GM12878 (cell line): Measurements from ENCODE around the gene SNRPA. TPM values are rescaled to one million over a fixed set of nuclear protein-coding genes. Genes with fewer than 3 reads are reported as not detected.

Experiments used
- ATAC-seq: fragments of 200-7000 bp; cut with Tn5 transposase; 3 replicates; pipeline ENCODE4 v1.9.1; 2020; ENCODE audit warnings: mild to moderate bottlenecking, moderate library complexity
- BruUV-seq: library from RNA; stranded (reverse); fragments of 400-500 nt; replicated peaks from 2 replicates; lab custom pipeline; 2021; lab: Mats Ljungman, UMichigan
- CTCF ChIA-PET: fragments of 300-600 bp; sonication (Branson Sonifier 250); formaldehyde crosslinking; extraction: SDS; loops from one replicate; lab custom pipeline; 2021; ENCODE audit warnings: inconsistent platforms; lab: Yijun Ruan, JAX
- POLR2A ChIA-PET: fragments of 350-600 bp; formaldehyde crosslinking; extraction: SDS; loops from one replicate; lab custom pipeline; 2021; ENCODE audit warnings: inconsistent platforms; lab: Charles Lee
- RAD21 ChIA-PET: fragments of 300-600 bp; sonication (Branson Sonifier 250); formaldehyde crosslinking; loops from one replicate; lab custom pipeline; 2023; ENCODE audit warnings: antibody characterized with exemption; ENCODE audit not compliant: unreplicated experiment; lab: Charles Lee
- SMC1A ChIA-PET: fragments of 300-600 bp; sonication (Branson Sonifier 250); formaldehyde crosslinking; loops from one replicate; lab custom pipeline; 2023; ENCODE audit not compliant: unreplicated experiment, uncharacterized antibody; lab: Charles Lee
- DNase-seq: peaks from one replicate; pipeline ENCODE4 v3.0.0-alpha.2; 2011; ENCODE audit warnings: low read depth, low spot score
- FAIRE-seq: peaks from 3 replicates; lab custom pipeline; 2011; peaks lifted over from hg19 to GRCh38; lab: Jason Lieb, UNC
- H2AFZ ChIP-seq: 2 replicates; pipeline ENCODE4 v1.6.0; 2011; ENCODE audit warnings: low read depth, low read length, control low read depth; ENCODE audit not compliant: control insufficient read depth
- H3K27ac ChIP-seq: 2 replicates; pipeline ENCODE4 v1.5.1; 2011; ENCODE audit warnings: control low read depth; ENCODE audit not compliant: control insufficient read depth, insufficient read depth
- H3K27me3 ChIP-seq, 2 experiments: replicated peaks in 1 of 2; 2 replicates each; pipeline versions ENCODE4 v1.6.0 to v1.6.1; 2011; ENCODE audit warnings: low read length in 1 of 2; ENCODE audit not compliant: control insufficient read depth in 2 of 2, insufficient read depth in 2 of 2
- H3K36me3 ChIP-seq, 2 experiments: 2 replicates each; pipeline ENCODE4 v1.5.1; 2011; ENCODE audit warnings: low read length in 1 of 2; ENCODE audit not compliant: control insufficient read depth in 2 of 2, insufficient read depth in 2 of 2
- H3K4me1 ChIP-seq: 2 replicates; pipeline ENCODE4 v1.6.1; 2011; ENCODE audit warnings: mild to moderate bottlenecking, low read length, moderate library complexity, mixed read lengths; ENCODE audit not compliant: control insufficient read depth, insufficient read depth
- H3K4me2 ChIP-seq: 2 replicates; pipeline ENCODE4 v1.6.0; 2011; ENCODE audit warnings: control low read depth; ENCODE audit not compliant: control insufficient read depth, insufficient read depth
- H3K4me3 ChIP-seq: fragments of 200-600 bp; sonication (generic); 2 replicates; pipeline ENCODE4 v1.5.1; 2016
- H3K79me2 ChIP-seq: 2 replicates; pipeline ENCODE4 v1.6.0; 2011; ENCODE audit warnings: low read length; ENCODE audit not compliant: control insufficient read depth, insufficient read depth
- H3K9ac ChIP-seq: 2 replicates; pipeline ENCODE4 v1.8.0; 2011; ENCODE audit warnings: low read length, control low read depth, mixed read lengths; ENCODE audit not compliant: control insufficient read depth, insufficient read depth
- H3K9me3 ChIP-seq: replicated peaks from 3 replicates; pipeline ENCODE4 v1.5.1; 2011; ENCODE audit warnings: mild to moderate bottlenecking, low read length; ENCODE audit not compliant: control insufficient read depth, insufficient read depth
- H4K20me1 ChIP-seq: 2 replicates; pipeline ENCODE4 v1.6.0; 2011; ENCODE audit not compliant: control insufficient read depth, insufficient read depth
- CBX5 ChIP-seq: sonication (generic); IDR thresholded peaks from 2 replicates; pipeline ENCODE4 v1.6.1; 2016; ENCODE audit warnings: low read depth, moderate library complexity, mild to moderate bottlenecking, inconsistent platforms
- CHD4 ChIP-seq: fragments of 200-600 bp; sonication (generic); IDR thresholded peaks from 2 replicates; pipeline ENCODE4 v1.6.1; 2016; ENCODE audit warnings: mild to moderate bottlenecking
- IKZF1 ChIP-seq: fragments of 450-650 bp; conservative IDR thresholded peaks from 2 replicates; pipeline ENCODE4 v1.6.1; 2017; ENCODE audit warnings: antibody characterized with exemption, mild to moderate bottlenecking
- IRF5 ChIP-seq: fragments of 450-650 bp; IDR thresholded peaks from 2 replicates; pipeline ENCODE4 v1.6.1; 2017; ENCODE audit warnings: borderline replicate concordance
- JUNB ChIP-seq: IDR thresholded peaks from 2 replicates; pipeline ENCODE4 v1.6.1; 2016; ENCODE audit warnings: antibody characterized with exemption, mild to moderate bottlenecking
- RELB ChIP-seq: fragments of 450-650 bp; IDR thresholded peaks from 2 replicates; pipeline ENCODE4 v1.6.1; 2017; ENCODE audit warnings: low read depth, mild to moderate bottlenecking, moderate library complexity
- SMAD5 ChIP-seq: IDR thresholded peaks from 2 replicates; pipeline ENCODE4 v1.6.1; 2016; ENCODE audit warnings: antibody characterized with exemption, low read depth
- TAF1 ChIP-seq: IDR thresholded peaks from 2 replicates; pipeline ENCODE4 v1.6.1; 2011; ENCODE audit warnings: mild to moderate bottlenecking, low read depth, low read length, borderline replicate concordance
- TCF12 ChIP-seq: IDR thresholded peaks from 2 replicates; pipeline ENCODE4 v1.6.1; 2011; ENCODE audit warnings: low read depth, mild to moderate bottlenecking, low read length
- WGBS: methylation state at CpG from one replicate; pipeline ENCODE4 v1.1.6; 2016; ENCODE audit warnings: low lambda C conversion rate; ENCODE audit not compliant: insufficient replicate concordance, insufficient coverage; ENCODE audit errors: missing lambda C conversion rate; 5-methylcytosine and 5-hydroxymethylcytosine counted together
- in situ Hi-C: fragments of 300-500 bp; cut with MboI; formaldehyde crosslinking; loops from 9 replicates; pipeline ENCODE4 v1.14.3; 2018; ENCODE audit warnings: mixed read lengths
- intact Hi-C: fragments of 100-400 bp; cut with micrococcal nuclease; formaldehyde crosslinking; loops from one replicate; pipeline ENCODE4 v1.14.2; 2022; ENCODE audit not compliant: unreplicated experiment
- polyA plus RNA-seq, 11 experiments: library from polyadenylated mRNA; depleted of rRNA in 4 of 11; unstranded in 6 of 11; stranded (reverse) in 5 of 11; fragments of >200 nt; fragmentation: Nextera tagmentation in 4 of 11; fragmentation: Illumina TruSeq in 1 of 11; extraction: Ambion mirVana in 4 of 11; extraction: Trizol in 1 of 11; gene quantifications; 1 replicate in 1 of 11; 2 replicates in 10 of 11; pipeline versions ENCODE4 v1.2.1 to v1.2.3, GENCODE V29; 2011 to 2016; ENCODE audit warnings: inconsistent platforms in 2 of 11, missing spikeins in 2 of 11, low read depth in 1 of 11
- total RNA-seq, 4 experiments: library from RNA; depleted of rRNA in 3 of 4; stranded (reverse); fragments of >200 nt in 3 of 4; fragmentation: Illumina TruSeq in 1 of 4; extraction: Trizol in 1 of 4; gene quantifications; 2 replicates each; pipeline versions ENCODE4 v1.2.1 to v1.2.3, GENCODE V29; 2013 to 2021
- TF ChIP-seq, protein P1 (sequence below): fragments of 450-650 bp; IDR thresholded peaks from 2 replicates; pipeline ENCODE4 v1.6.1; 2017; ENCODE audit warnings: mild to moderate bottlenecking, low read depth, inconsistent platforms; ENCODE audit not compliant: poor library complexity, severe bottlenecking
- TF ChIP-seq, protein P2 (sequence below): fragments of 450-650 bp; IDR thresholded peaks from 2 replicates; pipeline ENCODE4 v1.6.1; 2016; ENCODE audit warnings: mild to moderate bottlenecking, moderate library complexity, borderline replicate concordance
- TF ChIP-seq, protein P3 (sequence below): IDR thresholded peaks from 2 replicates; pipeline ENCODE4 v1.6.1; 2012; ENCODE audit warnings: low read depth, low read length, improper control_type of control experiment

SNRPA gene
- total and polyA plus RNA-seq, 10 of the 15 experiments (the other 5 are each of a cell fraction or from before 2014, with no cell fraction given), result 14.8 to 299 (median 202) TPM

DNA sequence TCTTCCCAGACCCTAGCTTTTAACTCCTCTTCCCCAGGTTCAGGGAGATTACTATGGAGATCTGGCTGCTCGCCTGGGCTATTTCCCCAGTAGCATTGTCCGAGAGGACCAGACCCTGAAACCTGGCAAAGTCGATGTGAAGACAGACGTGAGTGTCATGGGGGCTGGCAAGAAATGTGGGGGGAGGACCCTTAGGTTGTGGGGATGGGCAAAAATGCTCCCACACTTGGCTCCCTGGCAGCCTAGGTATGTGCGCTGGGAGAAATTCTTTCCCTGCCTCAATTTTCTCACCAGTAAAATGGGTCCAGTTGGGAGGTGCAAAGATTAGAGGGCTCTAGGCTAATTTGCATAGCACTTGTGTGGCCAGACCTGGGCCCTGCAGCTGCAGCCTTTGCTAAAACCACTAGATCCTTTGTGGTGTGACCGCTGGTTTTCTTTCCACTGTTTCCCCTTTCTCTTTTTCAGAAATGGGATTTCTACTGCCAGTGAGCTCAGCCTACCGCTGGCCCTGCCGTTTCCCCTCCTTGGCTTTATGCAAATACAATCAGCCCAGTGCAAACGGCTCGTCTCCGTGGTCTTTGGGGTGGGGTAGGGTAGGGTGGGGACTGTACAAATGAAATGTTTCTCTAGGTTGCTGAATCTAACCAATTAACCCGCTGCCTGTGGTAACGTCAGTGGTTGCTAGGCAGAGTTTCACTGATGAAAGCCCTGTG, 26.1 kb downstream of the SNRPA start:
- Histone ChIP-seq H3K4me3 (peak overlapping the region; percentile 70), H3K36me3 (no peaks in the 10 kb centered on the region), H3K9ac (peak overlapping the region; percentile 96), H3K79me2 (peaks cover 11% of the 10 kb centered on the region), H3K4me1 (peaks cover 39% of the 10 kb centered on the region), H3K4me2 (peak overlapping the region; percentile 84), H4K20me1 (no peaks in the 10 kb centered on the region), H3K9me3 (no peaks in the 10 kb centered on the region), H3K27ac (peak overlapping the region; percentile 100), H2AFZ (no peak overlapping the region), H3K27me3 (no peaks in the 10 kb centered on the region)
- peak; percentile 99 for FAIRE-seq
- no TSS peak for BruUV-seq
- ChIA-PET POLR2A (interaction anchor here (0.6 to 8.1 kb wide), 29 partner anchors 10 to 775 kb away, joined by 3 to 331 read pairs (median 6); partner anchors contain the start of genes ACTMAP, B9D2, COQ8B and EGLN2), CTCF (interaction anchor here (0.8 to 4.6 kb wide), 13 partner anchors 10 to 114 kb away, joined by 3 to 72 read pairs (median 5); partner anchors contain the start of genes ACTMAP, COQ8B, EGLN2 and ITPKC), RAD21 (interaction anchor here (0.6 to 7.6 kb wide), 20 partner anchors 10 to 486 kb away, joined by 3 to 291 read pairs (median 4); partner anchors contain the start of genes ACTMAP, C19orf47, COQ8B and EGLN2), SMC1A (interaction anchor here (0.7 to 11.2 kb wide), 14 partner anchors 9 to 487 kb away, joined by 3 to 256 read pairs (median 12); partner anchors contain the start of genes ACTMAP, COQ8B, EGLN2 and ITPKC)
- ATAC-seq, result peak; percentile 79
- in situ Hi-C loops, result no loop called here
- 8% methylated on average over 13 of the region's 13 CpGs for WGBS
- peak; percentile 99 for DNase-seq
- intact Hi-C loops, result loop anchor here (1.0 kb wide), 3 partner anchors 21 to 26 kb away; partner anchors contain the start of gene SNRPA
- TF ChIP-seq JUNB, result peak; percentile 33; the same call in 1 of the 2 replicates
- no peak for TF ChIP-seq SMAD5
- TF ChIP-seq, protein P1, sequence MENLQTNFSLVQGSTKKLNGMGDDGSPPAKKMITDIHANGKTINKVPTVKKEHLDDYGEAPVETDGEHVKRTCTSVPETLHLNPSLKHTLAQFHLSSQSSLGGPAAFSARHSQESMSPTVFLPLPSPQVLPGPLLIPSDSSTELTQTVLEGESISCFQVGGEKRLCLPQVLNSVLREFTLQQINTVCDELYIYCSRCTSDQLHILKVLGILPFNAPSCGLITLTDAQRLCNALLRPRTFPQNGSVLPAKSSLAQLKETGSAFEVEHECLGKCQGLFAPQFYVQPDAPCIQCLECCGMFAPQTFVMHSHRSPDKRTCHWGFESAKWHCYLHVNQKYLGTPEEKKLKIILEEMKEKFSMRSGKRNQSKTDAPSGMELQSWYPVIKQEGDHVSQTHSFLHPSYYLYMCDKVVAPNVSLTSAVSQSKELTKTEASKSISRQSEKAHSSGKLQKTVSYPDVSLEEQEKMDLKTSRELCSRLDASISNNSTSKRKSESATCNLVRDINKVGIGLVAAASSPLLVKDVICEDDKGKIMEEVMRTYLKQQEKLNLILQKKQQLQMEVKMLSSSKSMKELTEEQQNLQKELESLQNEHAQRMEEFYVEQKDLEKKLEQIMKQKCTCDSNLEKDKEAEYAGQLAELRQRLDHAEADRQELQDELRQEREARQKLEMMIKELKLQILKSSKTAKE, result peak; percentile 97
- TF ChIP-seq IKZF1, result peak; percentile 99
- peak; percentile 96 for TF ChIP-seq RELB
- peak; percentile 38; the same call in 1 of the 2 replicates for TF ChIP-seq TAF1
- TF ChIP-seq CBX5, result peak; percentile 73; the same call in 1 of the 2 replicates
- TF ChIP-seq, protein P2, sequence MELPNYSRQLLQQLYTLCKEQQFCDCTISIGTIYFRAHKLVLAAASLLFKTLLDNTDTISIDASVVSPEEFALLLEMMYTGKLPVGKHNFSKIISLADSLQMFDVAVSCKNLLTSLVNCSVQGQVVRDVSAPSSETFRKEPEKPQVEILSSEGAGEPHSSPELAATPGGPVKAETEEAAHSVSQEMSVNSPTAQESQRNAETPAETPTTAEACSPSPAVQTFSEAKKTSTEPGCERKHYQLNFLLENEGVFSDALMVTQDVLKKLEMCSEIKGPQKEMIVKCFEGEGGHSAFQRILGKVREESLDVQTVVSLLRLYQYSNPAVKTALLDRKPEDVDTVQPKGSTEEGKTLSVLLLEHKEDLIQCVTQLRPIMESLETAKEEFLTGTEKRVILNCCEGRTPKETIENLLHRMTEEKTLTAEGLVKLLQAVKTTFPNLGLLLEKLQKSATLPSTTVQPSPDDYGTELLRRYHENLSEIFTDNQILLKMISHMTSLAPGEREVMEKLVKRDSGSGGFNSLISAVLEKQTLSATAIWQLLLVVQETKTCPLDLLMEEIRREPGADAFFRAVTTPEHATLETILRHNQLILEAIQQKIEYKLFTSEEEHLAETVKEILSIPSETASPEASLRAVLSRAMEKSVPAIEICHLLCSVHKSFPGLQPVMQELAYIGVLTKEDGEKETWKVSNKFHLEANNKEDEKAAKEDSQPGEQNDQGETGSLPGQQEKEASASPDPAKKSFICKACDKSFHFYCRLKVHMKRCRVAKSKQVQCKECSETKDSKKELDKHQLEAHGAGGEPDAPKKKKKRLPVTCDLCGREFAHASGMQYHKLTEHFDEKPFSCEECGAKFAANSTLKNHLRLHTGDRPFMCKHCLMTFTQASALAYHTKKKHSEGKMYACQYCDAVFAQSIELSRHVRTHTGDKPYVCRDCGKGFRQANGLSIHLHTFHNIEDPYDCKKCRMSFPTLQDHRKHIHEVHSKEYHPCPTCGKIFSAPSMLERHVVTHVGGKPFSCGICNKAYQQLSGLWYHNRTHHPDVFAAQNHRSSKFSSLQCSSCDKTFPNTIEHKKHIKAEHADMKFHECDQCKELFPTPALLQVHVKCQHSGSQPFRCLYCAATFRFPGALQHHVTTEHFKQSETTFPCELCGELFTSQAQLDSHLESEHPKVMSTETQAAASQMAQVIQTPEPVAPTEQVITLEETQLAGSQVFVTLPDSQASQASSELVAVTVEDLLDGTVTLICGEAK, result peak; percentile 59; the same call in 1 of the 2 replicates
- TF ChIP-seq TCF12, result peak; percentile 98
- TF ChIP-seq, protein P3, sequence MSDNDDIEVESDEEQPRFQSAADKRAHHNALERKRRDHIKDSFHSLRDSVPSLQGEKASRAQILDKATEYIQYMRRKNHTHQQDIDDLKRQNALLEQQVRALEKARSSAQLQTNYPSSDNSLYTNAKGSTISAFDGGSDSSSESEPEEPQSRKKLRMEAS, result no peak
- peak; percentile 73; the same call in 1 of the 2 replicates for TF ChIP-seq CHD4
- TF ChIP-seq IRF5, result peak; percentile 91; the same call in 1 of the 2 replicates
